Measurements from ENCODE around the gene PRKAR2A.
A peak's percentile ranks its signal among the peaks of the same experiment; 100 is the strongest.
"Not testable (repeated sequence)": the region's sequence is repeated elsewhere in the genome, so short reads cannot be mapped to it uniquely, and the experiment has no call there.

The PRKAR2A gene

GRCh38 chr3:48845170-48845569 is 2.5 kb downstream of the PRKAR2A start:
- H3K4me1 ChIP-seq = peaks cover 0 to 29% (median 23%) of the 10 kb centered on the region in 4 donors
- peak overlapping the region in 1 of 2 donors; percentile 98 for H3K27ac ChIP-seq
- no peaks in the 10 kb centered on the region for H3K9me3 ChIP-seq
- peak overlapping the region in 1 of 2 donors; percentile 66 for H3K4me3 ChIP-seq
- intact Hi-C loops (cut with DNase I; ENCODE audit: low total_unique reads) = no loop called here
- no peaks in the 10 kb centered on the region for H3K27me3 ChIP-seq
- no peak for TF ChIP-seq CTCF (IDR thresholded peaks at IDR 0.05)
- no peaks in the 10 kb centered on the region for H3K36me3 ChIP-seq
- DNase-seq = no peak

- no peak for DNase-seq
- intact Hi-C loops (cut with DNase I; ENCODE audit: low total_unique reads) = no loop called here
- no peak for TF ChIP-seq CTCF (IDR thresholded peaks at IDR 0.05)
- Histone ChIP-seq H3K36me3 (peaks cover 0 to 13% (median 4%) of the 10 kb centered on the region in 3 donors), H3K4me1 (peaks cover 0 to 46% (median 23%) of the 10 kb centered on the region in 4 donors), H3K4me3 (no peak overlapping the region), H3K9me3 (no peaks in the 10 kb centered on the region), H3K27ac (peak overlapping the region in 1 of 2 donors; percentile 61), H3K27me3 (no peaks in the 10 kb centered on the region)
Observed at GRCh38 chr3:48837163-48837562, 10.5 kb downstream of the PRKAR2A start.

- no peak for TF ChIP-seq CTCF (IDR thresholded peaks at IDR 0.05)
- intact Hi-C loops (cut with DNase I; ENCODE audit: low total_unique reads) = no loop called here
- no peak for DNase-seq
- no peaks in the 10 kb centered on the region for H3K9me3 ChIP-seq
- H3K27me3 ChIP-seq = no peaks in the 10 kb centered on the region
- H3K4me3 ChIP-seq = no peak overlapping the region
- H3K4me1 ChIP-seq = peaks cover 0 to 60% (median 25%) of the 10 kb centered on the region in 4 donors
- H3K36me3 ChIP-seq = peaks cover 0 to 13% (median 4%) of the 10 kb centered on the region in 3 donors
- H3K27ac ChIP-seq = peak overlapping the region; percentile 50 to 61
Observed at GRCh38 chr3:48835650-48836366, 11.9 kb downstream of the PRKAR2A start.

- Histone ChIP-seq H3K36me3 (no peaks in the 10 kb centered on the region), H3K4me1 (peaks cover 0 to 69% (median 25%) of the 10 kb centered on the region in 4 donors), H3K27ac (peak overlapping the region; percentile 21 to 61), H3K9me3 (no peaks in the 10 kb centered on the region), H3K27me3 (no peaks in the 10 kb centered on the region), H3K4me3 (no peak overlapping the region)
- no peak for TF ChIP-seq CTCF (IDR thresholded peaks at IDR 0.05)
- DNase-seq = no peak
- intact Hi-C loops (cut with DNase I; ENCODE audit: low total_unique reads) = no loop called here
Observed at GRCh38 chr3:48832684-48833083, 15.0 kb downstream of the PRKAR2A start.

- intact Hi-C loops (cut with DNase I; ENCODE audit: low total_unique reads) = no loop called here
- TF ChIP-seq CTCF (IDR thresholded peaks at IDR 0.05) = no peak
- no peak for DNase-seq
Observed at GRCh38 chr3:48830715-48831114, 17.0 kb downstream of the PRKAR2A start.

GRCh38 chr3:48829525-48829924 is 18.1 kb downstream of the PRKAR2A start:
- H3K27ac ChIP-seq; H3K36me3 ChIP-seq; H3K9me3 ChIP-seq; intact Hi-C loops (cut with DNase I; ENCODE audit: low total_unique reads); H3K27me3 ChIP-seq; DNase-seq; H3K4me3 ChIP-seq: not testable (repeated sequence)
- peaks cover 0 to 69% (median 22%) of the 10 kb centered on the region in 4 donors for H3K4me1 ChIP-seq

More at GRCh38 chr3:48830715-48831114, 17.0 kb downstream of the PRKAR2A start:
- no peaks in the 10 kb centered on the region for H3K36me3 ChIP-seq
- no peaks in the 10 kb centered on the region for H3K27me3 ChIP-seq
- H3K9me3 ChIP-seq = no peaks in the 10 kb centered on the region
- H3K4me3 ChIP-seq = no peak overlapping the region
- H3K27ac ChIP-seq = no peak overlapping the region
- H3K4me1 ChIP-seq = peaks cover 0 to 78% (median 31%) of the 10 kb centered on the region in 4 donors

GRCh38 chr3:48827874-48828273 is 19.8 kb downstream of the PRKAR2A start:
- intact Hi-C loops (cut with DNase I; ENCODE audit: low total_unique reads) = loop anchor here (1.0 kb wide), 1 partner anchor 22 kb away; no protein-coding TSS in a partner anchor
- H3K27ac ChIP-seq = peak overlapping the region in 1 of 2 donors; percentile 23
- not testable (repeated sequence) for H3K27me3 ChIP-seq, H3K36me3 ChIP-seq, DNase-seq, H3K4me3 ChIP-seq, H3K9me3 ChIP-seq
- peaks cover 0 to 52% (median 15%) of the 10 kb centered on the region in 4 donors for H3K4me1 ChIP-seq
